Keratinocyte (primary cell): ENCODE measurements around the gene CERK. TPM values are rescaled to one million over a fixed set of nuclear protein-coding genes. Genes with fewer than 3 reads are reported as not detected.

Experiments used
- DNase-seq: peaks from one replicate; pipeline ENCODE4 v3.0.0-alpha.2; 2011; ENCODE audit warnings: low read depth, missing footprints, low spot score
- FAIRE-seq: peaks from 2 replicates; lab custom pipeline; 2011; peaks lifted over from hg19 to GRCh38; lab: Jason Lieb, UNC
- H2AFZ ChIP-seq: 2 replicates; pipeline ENCODE4 v1.6.0; 2012; ENCODE audit warnings: low read length, control low read depth, inconsistent platforms; ENCODE audit not compliant: control insufficient read depth
- H3K27ac ChIP-seq: 2 replicates; pipeline ENCODE4 v1.5.1; 2011; ENCODE audit warnings: low read length; ENCODE audit not compliant: control insufficient read depth, insufficient read depth
- H3K27me3 ChIP-seq: 3 replicates; pipeline ENCODE4 v1.6.0; 2011; ENCODE audit warnings: low read length; ENCODE audit not compliant: control insufficient read depth, insufficient read depth; ENCODE audit errors: extremely low read depth
- H3K36me3 ChIP-seq, 2 experiments: 2 replicates in 1 of 2; 3 replicates in 1 of 2; pipeline ENCODE4 v1.5.1; 2011; ENCODE audit warnings: low read length in 2 of 2, mild to moderate bottlenecking in 1 of 2; ENCODE audit not compliant: control insufficient read depth in 2 of 2, insufficient read depth in 2 of 2; ENCODE audit errors: extremely low read depth in 1 of 2
- H3K4me1 ChIP-seq: 3 replicates; pipeline ENCODE4 v1.5.1; 2011; ENCODE audit warnings: low read length; ENCODE audit not compliant: control insufficient read depth, insufficient read depth; ENCODE audit errors: extremely low read depth
- H3K4me2 ChIP-seq: 3 replicates; pipeline ENCODE4 v1.6.0; 2011; ENCODE audit warnings: low read depth, low read length; ENCODE audit not compliant: control insufficient read depth, insufficient read depth; ENCODE audit errors: extremely low read depth
- H3K4me3 ChIP-seq, 3 experiments: fragments of 200-600 bp in 1 of 3; sonication (generic) in 1 of 3; 2 replicates in 2 of 3; 3 replicates in 1 of 3; pipeline ENCODE4 v1.5.1; 2011 to 2016; ENCODE audit warnings: low read length in 3 of 3, mild to moderate bottlenecking in 3 of 3, control low read depth in 2 of 3, inconsistent platforms in 1 of 3, low read depth in 1 of 3, mixed read lengths in 1 of 3, mixed run types in 1 of 3, moderate library complexity in 1 of 3; ENCODE audit not compliant: control insufficient read depth in 2 of 3, insufficient read depth in 2 of 3; ENCODE audit errors: extremely low read depth in 1 of 3
- H3K79me2 ChIP-seq: 2 replicates; pipeline ENCODE4 v1.6.0; 2012; ENCODE audit warnings: low read length; ENCODE audit not compliant: control insufficient read depth, insufficient read depth
- H3K9ac ChIP-seq: 3 replicates; pipeline ENCODE4 v1.6.0; 2011; ENCODE audit warnings: low read length; ENCODE audit not compliant: control insufficient read depth, insufficient read depth; ENCODE audit errors: extremely low read depth
- H3K9me1 ChIP-seq: 3 replicates; pipeline ENCODE4 v1.6.0; 2011; ENCODE audit warnings: low read length; ENCODE audit not compliant: control insufficient read depth, insufficient read depth; ENCODE audit errors: extremely low read depth
- H3K9me3 ChIP-seq: 2 replicates; pipeline ENCODE4 v1.5.1; 2012; ENCODE audit warnings: low read depth, low read length; ENCODE audit not compliant: control insufficient read depth
- H4K20me1 ChIP-seq: 3 replicates; pipeline ENCODE4 v1.6.0; 2011; ENCODE audit warnings: low read length; ENCODE audit not compliant: control insufficient read depth, insufficient read depth; ENCODE audit errors: extremely low read depth
- CTCF ChIP-seq, 3 experiments: IDR thresholded peaks in 1 of 3; conservative IDR thresholded peaks in 1 of 3; optimal IDR thresholded peaks in 1 of 3; 2 replicates in 2 of 3; 3 replicates in 1 of 3; pipeline versions ENCODE3 to v1.5.1; 2011; ENCODE audit warnings: low read length in 3 of 3, mild to moderate bottlenecking in 3 of 3, moderate library complexity in 2 of 3, control low read depth in 1 of 3, inconsistent platforms in 1 of 3; ENCODE audit not compliant: insufficient read depth in 2 of 3; ENCODE audit errors: extremely low read depth in 1 of 3
- EZH2 ChIP-seq: IDR thresholded peaks from one replicate; pipeline ENCODE4 v1.6.1; 2012; ENCODE audit warnings: inconsistent platforms, mild to moderate bottlenecking, low read length, moderate library complexity
- dilution Hi-C: fragments of 300-500 bp; cut with MboI; formaldehyde crosslinking; loops from one replicate; pipeline ENCODE4 v1.7.0; 2020; ENCODE audit warnings: low sequenced_read_pairs; ENCODE audit not compliant: extremely low pct_ligation_motif_present
- polyA plus RNA-seq, 5 experiments: library from polyadenylated mRNA; depleted of rRNA in 3 of 5; stranded (reverse) in 3 of 5; stranded (forward) in 1 of 5; unstranded in 1 of 5; fragments of >200 nt; gene quantifications; 1 replicate in 1 of 5; 2 replicates in 3 of 5; 3 replicates in 1 of 5; pipeline versions ENCODE4 v1.2.1 to v1.2.3, GENCODE V29; 2011 to 2012; ENCODE audit warnings: missing spikeins in 2 of 5, low read depth in 1 of 5, low replicate concordance in 1 of 5

The CERK gene
- polyA plus RNA-seq, 1 donor (not counting 4 experiments of a cell fraction or from before 2014, with no cell fraction given) = 11.9 TPM

- TF ChIP-seq CTCF (optimal IDR thresholded peaks at IDR 0.05 in 1 of 3, IDR thresholded peaks at IDR 0.05 in 1 of 3, conservative IDR thresholded peaks at IDR 0.05 in 1 of 3; ENCODE audit: extremely low read depth in 1 of 3, insufficient read depth in 2 of 3, low read length in 3 of 3) (no peak), EZH2 (no peak)
- dilution Hi-C loops = no loop called here
Observed at GRCh38 chr22:46637711-46638600, 100.1 kb downstream of the CERK start.

DNA sequence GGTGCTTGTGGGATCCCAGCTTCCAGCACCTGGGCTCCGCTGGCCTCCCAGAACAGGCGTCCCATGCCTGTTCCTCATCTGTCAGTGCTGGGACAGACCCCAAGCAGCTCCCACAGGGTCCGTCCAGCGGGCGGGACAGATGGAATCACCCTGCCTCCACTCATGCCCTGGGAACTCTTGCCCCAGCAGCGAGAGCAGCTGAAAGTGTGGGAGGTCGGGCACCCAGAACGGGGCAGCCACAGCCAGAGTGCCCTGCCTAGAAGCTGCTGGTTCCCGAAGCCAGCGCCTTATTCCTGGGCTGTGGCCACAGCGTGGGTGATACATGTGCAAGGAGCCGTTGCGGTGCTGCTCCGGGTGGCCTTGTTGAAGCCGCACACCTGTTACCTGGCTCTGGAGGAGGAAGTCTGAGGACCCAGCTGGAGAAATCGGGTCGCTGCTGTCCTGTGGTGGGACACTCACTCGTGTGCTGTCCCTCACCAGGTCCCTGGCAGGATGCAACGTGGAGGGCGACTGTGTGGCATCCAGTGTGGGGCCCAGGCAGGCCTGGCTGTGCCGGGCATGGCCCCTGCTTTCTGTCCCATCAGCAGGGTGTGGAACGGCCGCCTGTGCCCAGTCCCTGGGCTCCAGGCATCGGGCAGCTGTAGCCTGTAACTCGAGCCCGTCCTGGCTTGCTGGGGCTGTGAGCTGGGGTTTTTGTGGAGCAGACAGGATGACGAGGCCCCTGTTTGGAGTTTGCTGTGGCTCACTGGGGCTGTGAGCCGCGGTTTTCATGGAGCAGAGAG, 101.6 kb downstream of the CERK start:
- Histone ChIP-seq H3K4me1 (peaks cover 22% of the 10 kb centered on the region), H3K4me2 (no peak overlapping the region), H2AFZ (no peak overlapping the region), H3K9me1 (no peaks in the 10 kb centered on the region), H4K20me1 (no peaks in the 10 kb centered on the region), H3K79me2 (no peaks in the 10 kb centered on the region), H3K9me3 (no peaks in the 10 kb centered on the region), H3K4me3 (no peak overlapping the region), H3K9ac (no peak overlapping the region), H3K27me3 (no peaks in the 10 kb centered on the region), H3K36me3 (peaks cover 0 to 2% of the 10 kb centered on the region in 2 experiments), H3K27ac (no peak overlapping the region)
- dilution Hi-C loops = no loop called here
- FAIRE-seq (no peak), DNase-seq (no peak)
- no peak for TF ChIP-seq EZH2
- no peak for TF ChIP-seq CTCF (optimal IDR thresholded peaks at IDR 0.05 in 1 of 3, IDR thresholded peaks at IDR 0.05 in 1 of 3, conservative IDR thresholded peaks at IDR 0.05 in 1 of 3; ENCODE audit: extremely low read depth in 1 of 3, insufficient read depth in 2 of 3, low read length in 3 of 3)

More at GRCh38 chr22:46637711-46638600, 100.1 kb downstream of the CERK start:
- H3K27me3 ChIP-seq = no peaks in the 10 kb centered on the region
- H3K4me3 ChIP-seq = no peak overlapping the region
- no peak overlapping the region for H3K4me2 ChIP-seq
- no peaks in the 10 kb centered on the region for H3K79me2 ChIP-seq
- DNase-seq (no peak), FAIRE-seq (no peak)
- no peaks in the 10 kb centered on the region for H4K20me1 ChIP-seq
- peaks cover 0 to 2% of the 10 kb centered on the region in 2 experiments for H3K36me3 ChIP-seq
- H3K4me1 ChIP-seq = peaks cover 19% of the 10 kb centered on the region
- H3K9me1 ChIP-seq = no peaks in the 10 kb centered on the region
- H3K9ac ChIP-seq = no peak overlapping the region
- no peaks in the 10 kb centered on the region for H3K9me3 ChIP-seq
- no peak overlapping the region for H2AFZ ChIP-seq
- H3K27ac ChIP-seq = no peak overlapping the region
